NK-92 treated with Interleukin-12 subunit alpha and Interleukin-12 subunit beta, amount 100 ng/mL, for 24 hours (cell line): ENCODE measurements around the gene ABHD4.
A peak's percentile ranks its signal among the peaks of the same experiment; 100 is the strongest.
"Not testable (repeated sequence)": the region's sequence is repeated elsewhere in the genome, so short reads cannot be mapped to it uniquely, and the experiment has no call there.

ENCODE experiments used
- DNase-seq: peaks from one replicate; lab custom pipeline; 2025; lab: John Stamatoyannopoulos, UW

Gene ABHD4, protein sequence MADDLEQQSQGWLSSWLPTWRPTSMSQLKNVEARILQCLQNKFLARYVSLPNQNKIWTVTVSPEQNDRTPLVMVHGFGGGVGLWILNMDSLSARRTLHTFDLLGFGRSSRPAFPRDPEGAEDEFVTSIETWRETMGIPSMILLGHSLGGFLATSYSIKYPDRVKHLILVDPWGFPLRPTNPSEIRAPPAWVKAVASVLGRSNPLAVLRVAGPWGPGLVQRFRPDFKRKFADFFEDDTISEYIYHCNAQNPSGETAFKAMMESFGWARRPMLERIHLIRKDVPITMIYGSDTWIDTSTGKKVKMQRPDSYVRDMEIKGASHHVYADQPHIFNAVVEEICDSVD

DNA sequence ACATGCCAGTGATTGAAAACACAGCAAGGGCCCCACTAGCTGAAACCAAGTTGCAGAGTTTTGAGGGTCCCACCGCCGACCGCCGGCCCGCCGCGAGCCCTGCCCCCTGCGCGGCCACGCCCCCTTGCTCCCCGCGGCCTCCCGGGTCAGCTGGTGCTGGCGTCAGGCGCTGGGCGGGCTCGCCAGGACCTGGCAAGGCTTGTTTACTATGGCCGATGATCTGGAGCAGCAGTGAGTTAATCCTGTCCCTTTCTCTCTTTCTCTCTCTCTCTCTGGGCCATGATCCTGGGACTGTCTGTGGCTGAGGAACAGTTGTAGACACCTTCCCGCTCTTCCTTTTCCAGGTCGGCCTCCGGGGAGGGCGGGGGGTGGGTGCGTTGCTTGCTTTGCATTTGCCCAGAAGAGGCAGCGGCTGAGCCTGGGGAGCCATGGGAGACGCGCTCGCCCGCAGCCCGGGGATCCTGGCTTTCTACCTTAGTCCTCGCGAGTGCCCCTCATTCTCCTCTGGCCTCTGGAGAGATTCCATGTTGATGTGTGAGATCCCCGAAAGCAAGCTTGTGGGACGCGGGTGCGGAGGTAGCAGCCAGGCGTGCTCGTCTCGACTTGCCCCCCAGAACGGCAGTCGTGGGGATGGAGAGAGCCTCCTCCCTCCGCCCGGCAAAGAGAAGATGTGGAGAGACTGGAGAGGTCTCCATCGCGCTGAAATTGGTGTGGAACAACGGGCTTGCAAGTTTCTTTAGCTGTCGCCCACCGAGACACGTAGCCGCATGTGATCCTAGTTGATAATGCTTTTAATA is at the start of gene ABHD4:
Gene ABHD4, plus strand, starts transcription at position 202 of the 797 bp plus-strand sequence. Its CDS starts 7 bp downstream, at position 209.
- DNase-seq: peak; percentile 59

GRCh38 chr14:22549324-22549962 is 48.7 kb upstream of the ABHD4 start:
- DNase-seq: no peak

DNA sequence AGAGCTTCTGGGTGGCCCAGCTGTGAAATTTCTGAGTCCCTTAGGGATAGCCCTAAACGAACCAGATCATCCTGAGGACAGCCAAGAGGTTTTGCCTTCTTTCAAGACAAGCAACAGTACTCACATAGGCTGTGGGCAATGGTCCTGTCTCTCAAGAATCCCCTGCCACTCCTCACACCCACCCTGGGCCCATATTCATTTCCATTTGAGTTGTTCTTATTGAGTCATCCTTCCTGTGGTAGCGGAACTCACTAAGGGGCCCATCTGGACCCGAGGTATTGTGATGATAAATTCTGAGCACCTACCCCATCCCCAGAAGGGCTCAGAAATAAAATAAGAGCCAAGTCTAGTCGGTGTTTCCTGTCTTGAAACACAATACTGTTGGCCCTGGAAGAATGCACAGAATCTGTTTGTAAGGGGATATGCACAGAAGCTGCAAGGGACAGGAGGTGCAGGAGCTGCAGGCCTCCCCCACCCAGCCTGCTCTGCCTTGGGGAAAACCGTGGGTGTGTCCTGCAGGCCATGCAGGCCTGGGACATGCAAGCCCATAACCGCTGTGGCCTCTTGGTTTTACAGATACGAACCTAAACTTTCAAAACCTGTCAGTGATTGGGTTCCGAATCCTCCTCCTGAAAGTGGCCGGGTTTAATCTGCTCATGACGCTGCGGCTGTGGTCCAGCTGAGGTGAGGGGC is 48.0 kb upstream of the ABHD4 start:
- DNase-seq: peak; percentile 47

- no peak for DNase-seq
Observed at GRCh38 chr14:22551605-22551997, 46.5 kb upstream of the ABHD4 start.

DNA sequence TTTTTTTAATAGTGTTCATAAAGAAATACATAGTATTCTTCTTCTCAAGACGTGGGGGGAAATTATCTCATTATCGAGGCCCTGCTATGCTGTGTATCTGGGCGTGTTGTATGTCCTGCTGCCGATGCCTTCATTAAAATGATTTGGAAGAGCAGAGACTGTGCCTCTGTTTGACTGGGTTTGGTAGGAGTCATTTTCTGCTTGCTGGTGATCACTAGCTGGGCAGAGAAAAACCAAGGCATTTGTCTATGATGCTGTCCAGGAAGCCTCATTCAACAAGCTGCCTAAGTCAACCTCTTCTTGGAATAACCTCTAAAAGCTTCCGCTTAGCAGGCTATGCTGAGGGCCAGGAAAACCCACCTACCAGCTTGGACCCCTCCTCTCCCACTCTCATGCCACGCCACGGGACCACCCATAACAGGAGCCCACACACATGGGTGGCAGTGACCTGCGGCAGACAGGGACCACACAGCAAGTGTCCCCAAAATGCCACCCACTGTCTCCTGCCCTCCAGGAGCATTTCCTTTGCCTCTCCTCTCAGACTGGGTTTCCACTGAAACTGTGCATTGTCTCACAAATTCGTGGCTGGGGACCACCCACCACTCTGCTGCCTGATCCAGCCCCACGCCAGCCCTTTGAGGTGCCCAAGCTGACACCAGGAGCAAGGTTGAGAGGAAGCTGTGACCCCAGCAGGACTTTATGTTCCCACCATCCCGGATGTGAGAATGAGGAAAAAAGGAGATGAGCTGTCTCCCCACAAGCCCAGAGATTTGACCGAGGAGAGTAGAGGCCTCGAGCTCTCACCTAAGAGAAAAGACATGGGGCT is 45.9 kb upstream of the ABHD4 start:
- DNase-seq: no peak

- no peak for DNase-seq
Observed at GRCh38 chr14:22552827-22553076, 45.3 kb upstream of the ABHD4 start.

GRCh38 chr14:22553445-22553844 is 44.7 kb upstream of the ABHD4 start:
- no peak for DNase-seq

- DNase-seq: not testable (repeated sequence)
Observed at GRCh38 chr14:22553861-22554497, 44.1 kb upstream of the ABHD4 start.

- no peak for DNase-seq
Observed at GRCh38 chr14:22554498-22555383, 43.4 kb upstream of the ABHD4 start.

DNA sequence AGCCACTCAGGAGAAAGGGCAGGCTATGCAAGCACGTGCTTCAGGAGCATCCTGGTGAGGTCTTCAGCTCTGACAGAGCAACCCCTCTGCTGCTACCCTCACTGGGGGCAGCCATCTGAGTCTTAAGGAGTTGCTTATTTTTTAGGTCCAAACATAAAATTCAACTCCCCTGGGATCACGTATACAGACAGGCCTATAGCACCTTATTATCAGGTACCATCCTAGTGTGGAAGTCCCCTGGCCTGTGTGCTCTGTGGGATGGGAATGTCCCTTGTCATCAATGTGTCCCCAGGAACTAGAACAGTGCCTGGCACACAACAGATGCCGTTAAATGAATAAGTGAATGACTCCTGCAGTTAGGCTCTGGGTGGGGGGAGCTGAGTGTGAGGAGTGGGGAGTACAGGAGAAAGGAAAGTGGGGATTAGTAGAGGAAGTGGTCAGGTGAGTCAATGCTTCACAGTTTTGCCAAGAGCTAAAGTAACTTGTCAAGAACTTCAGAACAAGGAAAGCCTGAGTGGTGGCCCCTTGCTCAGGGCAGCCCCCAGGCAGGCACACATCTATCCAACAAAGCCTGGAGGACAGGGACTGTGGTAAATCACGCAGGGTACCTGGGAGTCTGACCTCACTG is 42.6 kb upstream of the ABHD4 start:
- DNase-seq: peak; percentile 82

DNA sequence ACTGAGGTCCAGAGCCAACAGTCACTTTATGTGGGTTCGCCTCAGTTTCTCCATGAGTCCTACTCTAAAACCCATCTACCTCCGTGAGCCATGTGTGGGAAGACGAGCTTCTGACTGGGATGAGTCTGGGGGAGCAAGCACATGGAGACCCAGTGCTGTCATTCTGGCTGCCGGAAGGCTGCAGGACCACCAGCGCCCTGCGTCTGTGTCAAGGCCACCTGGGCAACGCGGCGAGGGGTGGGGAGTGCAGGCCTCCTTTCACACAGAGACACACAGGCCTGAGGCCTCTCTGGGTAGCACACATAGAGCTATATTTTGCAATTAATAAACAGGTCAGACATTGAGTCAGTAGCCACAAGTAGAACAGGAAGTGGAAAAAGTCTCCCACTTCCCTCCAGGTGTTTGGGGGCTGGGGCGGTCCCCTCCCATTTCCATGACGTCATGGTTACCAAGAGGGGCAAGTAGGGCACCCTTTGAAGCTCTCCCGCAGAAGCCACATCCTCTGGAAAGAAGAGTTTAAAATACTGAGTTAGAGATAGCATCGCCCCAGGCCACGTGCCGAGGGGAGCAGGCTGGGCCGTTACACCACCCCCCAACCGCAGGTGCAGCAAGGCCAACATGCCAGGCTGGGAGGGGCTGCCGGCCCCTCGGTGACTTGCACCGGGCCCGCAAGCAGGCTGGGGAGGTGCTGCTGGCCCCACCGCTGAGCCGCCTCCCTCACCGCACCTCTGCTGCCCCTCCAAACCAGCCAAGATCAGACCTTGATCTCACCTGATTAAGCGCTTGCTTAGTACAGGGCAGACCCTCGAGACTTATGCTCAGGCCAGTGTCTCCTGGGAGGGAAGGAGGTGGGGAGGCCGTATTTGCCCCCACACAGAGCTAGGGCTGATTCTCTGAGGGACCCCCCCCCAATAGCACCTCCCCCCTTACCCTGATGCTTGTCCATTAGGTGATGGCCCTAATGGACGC is 41.8 kb upstream of the ABHD4 start:
- DNase-seq: peak; percentile 98

DNA sequence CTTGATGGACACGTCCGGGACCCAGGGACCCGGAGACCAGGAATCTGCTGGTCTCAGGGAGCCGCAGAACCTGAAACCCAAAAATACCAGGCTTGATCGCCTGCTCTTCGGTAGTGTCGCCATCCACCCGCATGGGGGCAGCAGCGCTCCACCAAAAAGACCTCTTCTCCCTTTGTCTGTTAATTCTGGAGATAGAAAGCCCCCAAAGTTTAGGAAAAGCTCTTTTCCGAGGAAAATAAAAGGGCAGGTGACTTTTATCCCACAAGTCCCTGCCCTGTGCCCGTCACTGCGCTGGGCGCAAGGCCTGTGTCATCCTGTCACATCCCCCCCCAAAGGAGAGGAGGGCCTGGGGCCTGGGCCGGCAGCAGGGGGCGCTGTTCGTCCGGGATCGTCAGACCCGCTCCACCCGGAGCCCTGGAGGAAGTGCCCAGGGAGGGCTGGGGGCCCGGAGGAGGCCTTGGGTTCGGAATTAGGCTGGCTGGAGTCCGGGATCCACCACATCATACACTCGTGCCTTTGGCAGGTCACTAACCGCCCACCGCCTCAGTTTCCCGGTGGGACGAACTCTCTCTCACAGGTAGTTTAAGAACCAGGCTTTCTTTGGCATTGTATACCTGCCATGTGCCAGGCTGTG is 41.0 kb upstream of the ABHD4 start:
- DNase-seq: peak; percentile 90

GRCh38 chr14:22557846-22558220 is 40.3 kb upstream of the ABHD4 start:
- DNase-seq: no peak

DNA sequence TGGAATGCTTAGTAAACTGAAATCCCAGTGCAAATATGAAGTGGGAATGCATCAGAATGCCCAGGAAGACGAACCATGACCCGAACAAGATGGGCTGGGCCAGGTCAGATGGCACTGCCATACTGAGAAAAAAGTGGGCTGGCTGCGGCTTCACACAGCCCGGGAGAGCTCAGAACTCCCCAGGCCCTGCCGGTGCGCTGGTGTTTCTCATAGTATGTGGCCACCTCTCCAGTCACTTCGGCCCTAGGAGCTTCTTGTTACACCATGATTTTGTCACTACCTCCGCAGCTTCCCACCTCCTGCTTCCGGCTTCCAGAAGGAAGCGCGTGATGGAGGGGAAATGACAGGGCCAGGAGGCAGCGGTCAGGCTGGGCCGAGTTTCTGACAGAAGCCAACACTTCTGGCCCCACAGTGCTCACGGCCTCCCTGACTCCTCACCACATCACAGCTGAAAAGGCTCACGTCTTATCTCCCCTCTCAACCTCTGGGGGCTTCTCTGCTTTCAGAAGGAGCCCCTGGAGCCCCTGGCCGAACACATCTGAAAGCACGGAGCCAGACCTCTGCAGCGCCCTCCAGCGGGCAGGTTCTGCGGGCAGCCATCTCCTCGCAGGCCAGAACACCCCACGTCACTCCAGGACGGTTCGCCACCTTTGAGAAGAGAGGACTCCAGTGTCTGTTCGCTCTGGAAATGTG is 39.7 kb upstream of the ABHD4 start:
- peak; percentile 85 for DNase-seq

GRCh38 chr14:22559041-22559440 is 39.1 kb upstream of the ABHD4 start:
- no peak for DNase-seq

DNA sequence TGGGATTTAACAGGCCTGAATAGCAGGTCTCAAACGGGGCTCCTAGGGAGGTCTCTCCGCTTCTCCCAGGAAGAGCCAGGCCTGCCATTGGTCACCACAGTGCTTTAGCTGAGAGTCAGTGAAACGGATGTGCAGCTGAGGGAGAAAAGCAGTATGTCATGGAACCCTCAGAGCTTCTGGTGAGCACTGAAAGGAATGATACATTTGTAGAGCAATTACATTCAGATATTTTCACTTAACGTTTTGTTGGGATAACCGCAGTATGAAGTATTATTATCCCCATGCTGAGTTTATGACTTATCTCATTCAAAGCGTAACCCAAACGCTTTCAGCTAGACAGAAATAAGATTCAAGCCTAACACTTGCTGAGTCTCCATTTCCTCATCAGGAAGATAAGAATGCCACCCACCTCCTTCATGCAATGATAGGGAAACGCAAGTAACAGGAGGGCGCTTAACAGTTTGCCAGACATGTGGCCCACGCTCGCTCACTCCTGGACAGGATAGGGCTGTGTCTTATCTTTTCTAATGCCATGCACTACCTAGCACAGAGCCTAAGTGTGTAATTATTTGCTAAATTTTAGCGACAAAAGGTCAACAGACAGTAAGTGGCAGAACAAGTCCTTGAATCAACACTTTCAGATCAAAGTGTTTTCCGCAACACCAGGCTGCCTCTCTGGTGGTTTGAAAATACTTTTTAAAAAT is 37.3 kb upstream of the ABHD4 start:
- DNase-seq: no peak

GRCh38 chr14:22561366-22561660 is 36.8 kb upstream of the ABHD4 start:
- DNase-seq: no peak
